ENCODE measurements around the gene AMN1. TPM values are rescaled to one million over a fixed set of nuclear protein-coding genes. Genes with fewer than 3 reads are reported as not detected.
A peak's percentile ranks its signal among the peaks of the same experiment; 100 is the strongest.

AMN1 gene
- total and polyA plus RNA-seq, 2 of the 13 experiments (the other 11 are each of a cell fraction or from before 2014, with no cell fraction given): 7.5 to 26.5 TPM

GRCh38 chr12:31705621-31706020 is 23.2 kb downstream of the AMN1 start (continued):
- TF ChIP-seq MXD1 (CRISPR knock-in tag; IDR thresholded peaks at IDR 0.05) (no peak), BRCA1 (CRISPR knock-in tag; IDR thresholded peaks at IDR 0.05) (no peak), ELF3 (CRISPR knock-in tag; IDR thresholded peaks at IDR 0.05) (no peak), GATAD2A (CRISPR knock-in tag; IDR thresholded peaks at IDR 0.05) (no peak), CBFB (CRISPR knock-in tag; IDR thresholded peaks at IDR 0.05) (no peak), FUBP1 (CRISPR knock-in tag; IDR thresholded peaks at IDR 0.05; ENCODE audit: borderline replicate concordance) (no peak)

GRCh38 chr12:31702047-31702446 is 26.8 kb downstream of the AMN1 start:
- H3K36me3 ChIP-seq (replicated peaks in 1 of 2; ENCODE audit: control insufficient read depth in 1 of 2, insufficient read depth in 2 of 2, low read length in 2 of 2): no peaks in the 10 kb centered on the region; a peak in 1 of 5 replicates
- H3K4me3 ChIP-seq (replicated peaks in 1 of 3; ENCODE audit: insufficient read depth in 1 of 3, low read depth in 2 of 3, low read length in 3 of 3): no peak overlapping the region
- no peak for DNase-seq (ENCODE audit: low spot score)
- no TSS peak for BruUV-seq (replicated peaks)
- H3K4me2 ChIP-seq (ENCODE audit: low read depth, low read length): no peak overlapping the region
- ChIA-PET CTCF (ENCODE audit: low intra/inter-chr PET ratio, low total read pairs) (no interaction called here), POLR2A (no interaction called here)
- in situ Hi-C loops (cut with HindIII; ENCODE audit: extremely low pct_ligation_motif_present, low pct_unique_long_range_greater_than_20kb) (no loop called here), intact Hi-C loops (cut with micrococcal nuclease; ENCODE audit: unreplicated experiment) (no loop called here)
- H2AFZ ChIP-seq (ENCODE audit: low read length): no peak overlapping the region
- no peaks in the 10 kb centered on the region for H3K79me2 ChIP-seq (ENCODE audit: insufficient read depth, low read length)
- ATAC-seq: no peak
- no peaks in the 10 kb centered on the region for H3K27me3 ChIP-seq (ENCODE audit: control insufficient read depth in 1 of 2, insufficient read depth in 2 of 2, low read length in 2 of 2)
- no peak for TF ChIP-seq TGIF2 (CRISPR knock-in tag; IDR thresholded peaks at IDR 0.05)
- no peak for TF ChIP-seq ZNF282 (IDR thresholded peaks at IDR 0.05; ENCODE audit: partially characterized antibody)
- no peak for TF ChIP-seq NRL (CRISPR knock-in tag; IDR thresholded peaks at IDR 0.05; ENCODE audit: borderline replicate concordance)
- TF ChIP-seq RBAK (CRISPR knock-in tag; IDR thresholded peaks at IDR 0.05): no peak
- TF ChIP-seq STAG1 (CRISPR knock-in tag; IDR thresholded peaks at IDR 0.05): peak; percentile 54
- peak; percentile 32; the same call in 1 of the 2 replicates for TF ChIP-seq CTCF (CRISPR knock-in tag; IDR thresholded peaks at IDR 0.05)
- no peak for TF ChIP-seq YY1 (IDR thresholded peaks at IDR 0.05; ENCODE audit: insufficient read depth, insufficient replicate concordance, low read depth, low read length)
- TF ChIP-seq CREB3 (CRISPR knock-in tag; IDR thresholded peaks at IDR 0.05): no peak
- TF ChIP-seq SMC3 (IDR thresholded peaks at IDR 0.05; ENCODE audit: low read length): peak; percentile 43; the same call in 1 of the 2 replicates
- no peak for TF ChIP-seq GPN1 (CRISPR knock-in tag; IDR thresholded peaks at IDR 0.05; ENCODE audit: borderline replicate concordance)
- no peak for TF ChIP-seq SPEN (CRISPR knock-in tag; IDR thresholded peaks at IDR 0.05; ENCODE audit: low read depth)
- TF ChIP-seq ZNF468 (CRISPR knock-in tag; IDR thresholded peaks at IDR 0.05): no peak
- H3K9me3 ChIP-seq (ENCODE audit: low read length): no peaks in the 10 kb centered on the region
- H3K27ac ChIP-seq (ENCODE audit: extremely low read length, insufficient read depth, low read length): no peak overlapping the region
- no peak for FAIRE-seq
- H3K4me1 ChIP-seq (ENCODE audit: insufficient read depth, low read length): no peaks in the 10 kb centered on the region
- no peak overlapping the region for H3K9ac ChIP-seq (ENCODE audit: insufficient read depth, low read depth, low read length)
- no peaks in the 10 kb centered on the region for H4K20me1 ChIP-seq (ENCODE audit: insufficient read depth, low read length)

All from HepG2 (cell line).